ENCODE data around the gene AQP12B. TPM values are rescaled to one million over a fixed set of nuclear protein-coding genes. Genes with fewer than 3 reads are reported as not detected.
A peak's percentile ranks its signal among the peaks of the same experiment; 100 is the strongest.

Gene AQP12B
- total RNA-seq, 1 donor, result under 0.01 TPM

GRCh38 chr2:240718896-240719490 lies 36.3 kb upstream of the AQP12B start:
- no peak for DNase-seq (ENCODE audit: low read depth in 2 of 3, low spot score in 2 of 3)

DNA sequence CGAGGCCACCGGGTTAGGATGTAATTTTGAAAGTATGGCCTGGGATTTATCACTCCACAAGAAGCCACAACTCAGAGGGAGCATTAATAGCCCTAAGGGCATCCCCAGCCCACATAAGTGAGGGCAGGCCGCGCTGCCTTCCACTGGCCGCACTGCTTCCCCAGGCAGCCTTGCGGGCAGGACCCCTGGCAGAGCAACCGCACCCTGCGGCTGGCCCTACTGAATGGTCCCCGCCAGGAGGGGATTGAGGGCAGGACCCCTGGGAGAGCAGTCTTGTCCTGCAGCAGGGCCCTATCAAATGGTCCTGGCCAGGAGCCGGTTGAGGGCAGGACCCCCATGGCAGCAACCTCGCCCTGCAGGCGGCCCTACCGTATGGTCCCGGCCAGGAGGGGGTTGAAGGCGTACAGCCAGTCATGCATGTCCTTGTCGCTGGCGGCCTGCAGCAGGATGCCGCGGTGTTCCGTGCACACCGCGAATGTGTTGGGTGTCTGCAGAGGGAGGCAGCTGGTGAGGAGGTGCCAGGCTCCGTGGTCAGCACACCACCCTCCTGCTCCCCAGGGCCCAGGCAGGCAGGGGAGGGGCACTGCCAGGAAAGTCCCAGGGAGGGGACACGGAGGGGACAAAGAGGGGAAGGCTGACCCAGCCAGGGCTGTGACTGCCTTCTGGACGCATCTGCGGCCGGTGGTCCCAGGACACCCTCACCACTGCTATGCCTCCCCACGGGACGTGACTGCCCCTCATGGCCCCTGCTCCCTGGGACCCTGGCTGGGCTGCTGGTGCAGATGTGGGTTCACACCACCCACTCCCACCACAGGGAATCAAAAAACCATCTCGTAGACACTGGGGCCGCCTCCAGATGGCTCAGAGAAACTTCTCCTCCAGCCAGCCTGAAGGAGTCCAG lies 35.2 kb upstream of the AQP12B start:
- DNase-seq (ENCODE audit: low read depth in 2 of 3, low spot score in 2 of 3), result no peak

DNA sequence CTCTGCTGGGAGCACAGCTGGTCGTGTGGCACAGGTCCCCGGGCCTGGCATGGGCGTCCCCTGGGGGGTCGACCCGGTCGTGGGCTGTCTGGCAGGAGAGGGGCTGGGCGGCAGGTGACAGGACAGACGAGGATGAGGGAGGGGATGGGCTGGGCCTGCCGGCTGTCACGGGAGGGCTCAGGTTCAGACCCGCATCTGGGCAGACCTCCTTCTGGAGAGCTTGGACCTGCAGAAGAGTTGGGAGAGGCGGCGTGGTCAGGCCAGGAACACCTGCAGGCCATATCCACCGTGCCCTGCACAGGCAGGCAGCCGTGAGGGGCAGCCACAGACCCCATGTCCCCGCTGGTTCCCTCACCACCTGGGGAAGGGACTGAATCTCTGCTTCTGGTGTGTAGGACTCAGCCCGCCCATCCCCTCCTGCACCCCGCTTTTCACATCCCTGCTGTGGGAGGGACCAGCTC lies 34.5 kb upstream of the AQP12B start:
- no peak for DNase-seq (ENCODE audit: low read depth in 2 of 3, low spot score in 2 of 3)

- DNase-seq (ENCODE audit: low read depth in 2 of 3, low spot score in 2 of 3), result no peak
These were observed 33.6 kb upstream of the AQP12B start for GRCh38 chr2:240716130-240716798.

GRCh38 chr2:240714747-240715725 lies 32.4 kb upstream of the AQP12B start:
- DNase-seq (ENCODE audit: low read depth in 2 of 3, low spot score in 2 of 3), result no peak

- no peak for DNase-seq (ENCODE audit: low read depth in 2 of 3, low spot score in 2 of 3)
These were observed 31.5 kb upstream of the AQP12B start for GRCh38 chr2:240713928-240714746.

- no peak for DNase-seq (ENCODE audit: low read depth in 2 of 3, low spot score in 2 of 3)
These were observed 30.6 kb upstream of the AQP12B start for GRCh38 chr2:240713071-240713927.

GRCh38 chr2:240712121-240712520 lies 29.4 kb upstream of the AQP12B start:
- no peak for DNase-seq (ENCODE audit: low read depth in 2 of 3, low spot score in 2 of 3)

- DNase-seq (ENCODE audit: low read depth in 2 of 3, low spot score in 2 of 3), result no peak
These were observed 29.0 kb upstream of the AQP12B start for GRCh38 chr2:240711701-240712100.

GRCh38 chr2:240711296-240711695 lies 28.6 kb upstream of the AQP12B start:
- DNase-seq (ENCODE audit: low read depth in 2 of 3, low spot score in 2 of 3), result no peak

DNA sequence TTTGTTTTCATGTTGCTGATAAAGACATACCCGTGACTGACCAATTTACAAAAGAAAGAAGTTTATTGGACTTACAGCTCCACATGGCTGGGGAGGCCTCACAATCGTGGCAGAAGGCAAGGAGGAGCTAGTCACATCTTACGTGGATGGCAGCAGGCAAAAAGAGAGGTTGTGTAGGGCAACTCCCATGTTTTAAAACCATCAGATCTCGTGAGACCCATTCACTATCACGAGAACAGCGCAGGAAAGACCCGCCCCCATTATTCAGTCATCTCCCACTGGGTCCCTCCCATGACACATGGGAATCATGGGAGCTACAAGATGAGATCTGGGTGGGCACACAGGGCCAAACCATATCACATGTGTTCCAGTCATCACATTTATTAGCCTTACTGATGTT lies 25.8 kb upstream of the AQP12B start:
- DNase-seq (ENCODE audit: low read depth in 2 of 3, low spot score in 2 of 3), result no peak

GRCh38 chr2:240707821-240708220 lies 25.1 kb upstream of the AQP12B start:
- DNase-seq (ENCODE audit: low read depth in 2 of 3, low spot score in 2 of 3), result no peak

- DNase-seq (ENCODE audit: low read depth in 2 of 3, low spot score in 2 of 3), result no peak
These were observed 24.5 kb upstream of the AQP12B start for GRCh38 chr2:240707043-240707756.

GRCh38 chr2:240705204-240705791 lies 22.6 kb upstream of the AQP12B start:
- peak in 2 of 3 donors; percentile 17 to 52 for DNase-seq (ENCODE audit: low read depth in 2 of 3, low spot score in 2 of 3)

DNA sequence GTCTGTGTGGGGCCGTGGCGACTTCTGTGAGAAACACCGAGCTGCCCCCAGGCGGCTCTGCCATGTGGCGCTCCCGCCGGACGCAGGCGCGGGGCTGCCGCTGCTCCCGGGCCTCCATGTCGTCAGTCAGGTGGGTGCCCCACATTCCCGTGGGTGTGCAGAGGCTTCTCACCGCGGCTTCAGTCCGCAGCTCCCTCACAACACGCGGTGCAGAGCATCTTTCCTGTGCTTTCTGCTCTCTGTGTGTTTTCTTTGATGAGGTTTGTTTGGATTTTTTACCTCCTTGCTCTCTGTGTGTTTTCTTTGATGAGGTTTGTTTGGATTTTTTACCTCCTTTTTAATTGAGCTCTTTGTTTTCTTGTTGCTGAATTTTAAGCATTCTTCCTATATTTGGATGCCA lies 22.0 kb upstream of the AQP12B start:
- no peak for DNase-seq (ENCODE audit: low read depth in 2 of 3, low spot score in 2 of 3)

GRCh38 chr2:240703417-240704341 lies 21.0 kb upstream of the AQP12B start:
- DNase-seq (ENCODE audit: low read depth in 2 of 3, low spot score in 2 of 3), result no peak

DNA sequence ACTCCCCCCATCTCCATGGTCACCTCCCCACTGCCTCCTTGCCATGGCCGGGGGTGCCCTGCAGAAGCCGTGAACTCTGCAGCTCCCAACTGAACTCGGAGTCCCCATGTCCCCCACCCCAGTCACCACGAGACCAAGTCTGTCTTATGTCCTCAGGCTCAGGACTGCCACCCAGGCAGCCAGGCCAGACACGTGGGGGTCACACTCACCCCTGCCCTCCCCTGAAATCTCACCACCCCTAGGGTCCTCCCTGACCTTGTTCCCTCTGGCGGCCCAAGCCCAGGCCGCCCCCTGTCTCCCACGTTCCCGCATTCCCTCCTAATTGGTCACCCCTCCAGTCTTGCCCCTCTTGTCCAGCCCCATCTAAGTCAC lies 19.9 kb upstream of the AQP12B start:
- DNase-seq (ENCODE audit: low read depth in 2 of 3, low spot score in 2 of 3), result no peak

Measured in hematopoietic multipotent progenitor cell (in vitro differentiated cells).